ENCODE data around the gene NIBAN1.
"Not testable (repeated sequence)": the region's sequence is repeated elsewhere in the genome, so short reads cannot be mapped to it uniquely, and the experiment has no call there.

The NIBAN1 gene

DNA sequence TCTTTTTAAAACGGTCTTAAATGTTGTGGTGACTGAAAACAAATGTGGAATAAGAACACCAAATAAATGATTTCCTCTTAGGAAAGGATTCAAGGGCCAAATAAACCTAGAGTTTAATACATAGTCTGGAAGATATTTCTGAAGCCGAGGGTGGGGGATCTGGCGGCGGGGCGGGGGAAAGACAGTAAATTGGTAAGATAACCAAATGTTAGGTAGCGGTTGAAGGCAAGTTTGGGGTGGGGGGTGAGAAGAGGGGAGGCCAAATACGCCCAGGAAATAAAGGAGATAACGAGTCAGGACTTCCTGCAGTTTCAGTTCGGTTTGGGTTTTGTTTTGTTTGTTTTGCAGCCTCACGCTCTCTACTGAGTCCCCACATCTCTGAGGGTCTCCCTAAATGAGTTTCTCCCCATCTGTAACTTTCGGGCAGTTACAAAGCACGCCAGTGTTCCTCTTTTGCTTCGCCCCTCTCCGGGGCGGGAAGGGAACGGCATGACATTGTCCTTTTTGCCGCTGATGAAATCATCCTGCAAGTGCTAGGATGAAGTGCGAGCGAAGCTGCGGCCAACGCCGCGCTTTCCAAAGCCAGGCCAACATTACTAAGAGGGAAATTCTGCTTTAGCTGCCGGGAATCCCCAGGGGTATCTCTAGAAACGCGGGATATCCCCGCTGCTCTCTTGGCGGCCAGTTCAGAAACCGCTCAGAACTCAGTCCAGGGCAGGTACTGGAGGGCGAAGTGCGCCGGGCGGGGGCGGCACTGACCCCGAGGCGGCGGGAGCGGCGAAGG is 844 bp downstream of the NIBAN1 start:
- peak; percentile 6 for DNase-seq

DNA sequence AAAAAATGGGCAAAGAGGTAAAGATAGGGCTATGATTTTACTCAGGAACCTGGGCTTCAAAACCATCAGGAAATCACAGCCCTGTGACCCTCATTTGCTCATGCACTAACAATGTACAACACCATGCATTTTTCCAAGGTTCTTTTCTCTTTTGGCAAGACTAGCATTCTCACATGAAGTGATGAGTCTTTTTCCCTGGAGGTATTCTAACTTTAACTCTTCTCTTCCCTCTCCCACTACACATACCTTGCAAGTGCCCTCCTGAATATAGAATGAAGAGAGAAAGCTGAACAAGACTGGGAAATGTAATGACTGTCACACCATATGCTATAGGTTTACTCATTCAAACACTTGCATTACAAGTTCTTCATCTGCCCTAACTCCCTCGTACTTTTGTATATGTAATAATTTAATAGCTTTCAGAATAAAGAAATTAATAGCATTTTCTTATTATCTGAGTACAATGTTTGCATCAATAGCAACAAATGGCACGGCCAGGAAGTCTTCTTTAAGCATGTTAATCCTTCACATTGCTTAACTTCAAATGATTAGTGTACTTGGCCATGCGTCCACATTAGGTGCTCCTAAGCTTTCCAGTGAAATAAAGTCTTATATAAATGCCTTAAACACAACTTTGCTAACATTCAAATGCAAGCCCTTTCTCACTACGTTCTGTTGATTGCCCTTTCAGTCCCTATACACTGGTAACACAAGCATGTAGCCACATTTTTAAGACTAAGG is 1.8 kb downstream of the NIBAN1 start:
- no peak for DNase-seq

DNA sequence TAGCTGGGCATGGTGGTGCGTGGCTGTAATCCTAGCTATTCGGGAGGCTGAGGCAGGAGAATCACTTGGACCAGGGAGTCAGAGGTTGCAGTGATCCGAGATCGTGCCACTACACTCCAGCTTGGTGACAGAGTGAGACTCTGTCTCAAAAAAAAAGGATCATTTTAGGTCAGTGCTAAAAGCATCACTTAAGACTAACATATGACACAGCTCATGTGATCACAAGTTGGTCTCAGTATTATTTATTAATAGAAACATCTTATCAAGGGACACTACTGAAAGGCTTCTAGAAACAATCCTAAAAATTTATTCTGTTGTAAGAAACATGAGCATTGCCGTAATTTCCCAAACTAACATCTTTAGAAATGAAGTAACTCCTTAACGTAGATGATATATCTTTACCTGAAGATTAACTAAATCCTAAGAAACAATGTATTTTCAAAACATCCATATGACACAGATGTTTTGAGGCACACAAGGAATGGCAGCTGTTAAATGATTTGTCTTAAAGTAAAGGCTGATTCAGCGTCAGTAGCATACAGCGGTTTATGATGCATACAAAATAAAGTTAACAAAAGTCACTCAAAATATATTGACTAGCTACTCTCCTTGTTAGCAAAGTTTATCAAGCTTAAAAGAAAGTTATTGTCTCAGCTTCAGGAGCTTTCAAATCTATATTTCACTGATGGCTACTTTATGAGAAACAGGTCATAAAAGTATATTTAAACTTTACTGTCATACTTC is 2.6 kb downstream of the NIBAN1 start:
- no peak for DNase-seq

DNA sequence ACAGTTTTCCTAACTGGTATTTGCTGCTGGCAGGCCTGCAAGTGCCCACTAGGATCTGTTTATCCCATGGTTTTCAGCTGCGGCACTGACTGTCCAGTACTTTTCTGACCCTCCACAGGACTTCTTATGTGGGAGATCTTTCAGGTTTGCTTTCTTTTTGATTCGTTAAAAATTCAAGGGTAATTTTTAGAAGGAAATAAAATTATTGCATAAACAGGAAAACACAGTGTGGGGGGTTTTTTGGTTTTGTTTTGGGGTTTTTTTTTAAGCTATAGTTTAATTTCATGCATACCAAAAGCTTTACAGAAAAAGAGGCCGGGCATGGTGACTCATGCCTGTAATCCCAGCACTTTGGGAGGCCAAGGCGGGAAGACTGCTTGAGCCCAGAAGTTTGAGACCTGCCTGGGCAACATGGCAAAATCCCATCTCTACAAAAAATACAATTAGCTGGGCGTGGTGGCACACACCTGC is 3.6 kb downstream of the NIBAN1 start:
- no peak for DNase-seq

DNA sequence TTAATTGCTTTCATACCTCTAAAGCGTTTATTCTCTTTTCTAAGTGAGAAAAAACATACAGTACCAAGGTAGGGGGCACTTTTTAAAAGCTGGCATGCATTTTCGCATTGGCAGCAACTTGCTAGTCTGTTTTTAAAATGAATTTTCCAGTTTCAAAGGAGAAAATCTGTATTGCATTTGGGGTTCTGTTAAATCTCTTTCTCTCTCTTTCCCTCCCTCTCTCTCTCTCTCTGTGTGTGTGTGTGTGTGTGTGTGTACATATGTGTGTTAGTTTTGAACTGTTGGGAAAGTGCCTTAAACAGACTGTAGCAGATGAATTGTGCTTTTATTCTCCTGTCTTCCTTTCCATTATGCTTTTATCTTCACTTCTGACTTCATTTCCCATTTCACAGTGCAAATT is 7.3 kb downstream of the NIBAN1 start:
- no peak for DNase-seq

DNA sequence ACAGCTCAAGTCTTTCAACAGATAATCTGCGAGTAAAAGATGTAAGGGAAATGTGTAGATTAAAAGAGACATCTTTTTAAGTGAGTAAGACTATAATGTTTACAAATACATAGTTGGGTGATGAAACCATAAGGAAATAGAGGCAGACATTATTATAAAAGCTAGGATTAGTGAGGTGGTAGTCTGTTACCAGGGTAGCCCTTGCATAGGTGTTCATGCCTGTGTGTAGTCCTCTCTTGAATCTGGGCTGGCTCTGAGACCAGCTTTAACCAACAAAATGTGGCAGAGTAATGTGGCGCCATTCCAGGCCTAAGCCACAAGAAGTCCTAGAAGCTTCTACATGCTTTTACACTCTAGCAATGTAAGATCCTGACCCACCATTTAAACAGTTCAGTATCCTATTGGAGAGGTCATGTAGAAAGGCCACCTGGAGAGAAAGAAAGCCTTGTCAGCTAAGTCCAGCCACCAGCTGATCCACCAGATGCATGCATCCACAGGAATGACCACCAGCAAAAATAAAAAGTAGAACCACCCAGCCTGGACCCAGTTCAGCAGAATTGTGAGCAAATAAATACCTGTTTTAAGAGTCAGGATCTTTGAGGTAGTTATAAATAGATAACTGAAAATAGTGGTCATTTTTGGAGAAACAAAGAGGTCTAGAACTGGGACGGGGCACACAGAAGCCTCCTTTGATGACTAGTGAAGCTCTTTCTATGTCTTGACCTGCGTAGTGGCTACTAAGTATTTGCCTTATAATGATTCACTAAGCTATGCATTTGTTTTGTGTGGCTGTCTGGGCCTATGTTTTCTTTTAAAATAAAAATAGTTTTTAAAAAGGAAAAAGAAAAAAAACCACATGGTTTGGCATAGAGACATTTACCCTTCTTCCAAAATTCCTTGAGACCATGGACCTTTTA is 8.1 kb downstream of the NIBAN1 start:
- DNase-seq, result no peak

DNA sequence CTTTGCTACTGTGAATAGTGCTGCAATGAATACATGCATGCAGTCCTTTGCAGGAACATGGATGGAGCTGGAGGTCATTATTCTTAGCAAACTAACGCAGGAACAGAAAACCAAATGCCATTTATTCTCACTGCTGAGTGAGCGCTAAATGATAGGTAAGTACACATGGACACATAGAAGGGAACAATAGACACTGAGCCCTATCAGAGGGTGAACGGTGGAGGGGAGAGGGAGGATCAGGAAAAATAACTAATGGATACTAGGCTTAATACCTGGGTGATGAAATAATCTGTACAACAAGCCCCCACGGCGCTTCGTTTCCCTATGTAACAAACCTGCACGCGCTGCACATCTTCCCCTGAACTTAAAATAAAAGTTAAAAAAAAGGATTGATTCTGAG is 8.9 kb downstream of the NIBAN1 start:
- no peak for DNase-seq

DNA sequence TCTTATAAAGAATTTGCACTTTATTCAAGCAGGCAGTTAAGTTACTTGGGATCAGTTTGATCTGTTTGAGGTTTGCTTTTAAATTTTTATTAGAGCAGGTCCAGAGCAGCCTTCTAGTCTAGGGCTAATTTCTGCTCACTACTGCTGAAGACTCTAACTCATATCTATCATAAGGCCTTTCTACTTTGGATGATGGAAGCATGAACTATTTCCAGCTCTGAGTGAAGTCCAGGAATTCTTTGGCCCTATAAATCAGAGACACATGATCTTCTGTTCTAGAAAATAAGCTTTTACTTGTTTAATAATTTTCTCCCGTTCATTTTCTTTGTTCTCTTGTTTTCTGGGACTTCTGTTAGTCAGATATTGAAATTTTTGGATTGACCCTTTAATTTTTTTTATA is 14.7 kb downstream of the NIBAN1 start:
- DNase-seq, result no peak

DNA sequence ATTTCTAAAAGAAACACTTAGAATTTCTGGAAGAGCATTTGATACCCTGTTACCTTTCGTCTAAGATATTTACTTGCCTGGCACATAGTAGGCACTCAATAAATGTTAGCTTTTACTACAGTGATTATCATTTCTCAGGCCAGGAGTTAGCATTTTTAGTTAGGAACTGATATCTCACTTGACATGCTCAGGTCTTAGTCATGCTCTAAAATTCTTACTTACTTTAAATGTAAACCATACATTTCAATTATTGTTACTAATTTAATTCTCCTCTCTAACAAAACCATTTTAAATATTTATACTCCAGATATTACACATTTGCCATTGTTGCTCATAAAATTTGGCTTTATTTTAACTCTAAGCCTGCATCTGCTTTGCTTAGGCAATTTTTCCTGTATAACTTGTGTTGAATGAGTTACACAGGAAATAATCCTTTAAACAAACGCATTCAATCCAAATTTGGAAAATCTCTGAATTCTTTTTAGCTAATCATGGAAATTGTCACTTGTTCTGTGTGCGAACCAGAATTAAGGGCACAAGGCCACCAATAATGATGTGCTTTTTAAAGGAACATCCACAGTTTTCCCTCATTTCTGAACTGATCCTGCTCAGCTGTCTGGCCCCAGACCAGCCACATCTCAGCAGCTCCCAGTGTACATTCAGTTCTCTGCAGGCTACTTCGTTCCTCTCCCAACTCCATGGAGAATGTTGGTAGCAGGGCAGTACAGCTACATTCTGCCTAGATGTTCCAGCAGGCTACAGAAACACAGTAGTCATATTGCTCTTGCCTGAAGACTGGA is 15.6 kb downstream of the NIBAN1 start:
- no peak for DNase-seq

DNA sequence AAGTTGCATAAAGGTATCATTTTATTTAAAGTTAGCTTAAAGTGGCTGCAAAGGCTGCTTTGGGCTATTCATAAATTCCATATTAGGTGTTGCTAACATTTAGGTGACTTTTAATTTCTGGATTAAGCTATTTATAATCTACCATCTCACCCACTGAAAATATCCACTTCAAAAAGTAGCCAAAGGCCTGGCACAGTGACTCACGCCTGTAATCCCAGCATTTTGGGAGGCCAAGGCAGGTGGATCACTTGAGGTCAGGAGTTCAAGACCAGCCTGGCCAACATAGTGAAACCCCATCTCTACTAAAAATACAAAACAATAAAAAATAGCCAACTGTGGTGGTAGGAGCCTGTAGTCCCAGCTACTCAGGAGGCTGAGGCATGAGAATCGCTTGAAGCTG is 16.4 kb downstream of the NIBAN1 start:
- DNase-seq, result not testable (repeated sequence)

DNA sequence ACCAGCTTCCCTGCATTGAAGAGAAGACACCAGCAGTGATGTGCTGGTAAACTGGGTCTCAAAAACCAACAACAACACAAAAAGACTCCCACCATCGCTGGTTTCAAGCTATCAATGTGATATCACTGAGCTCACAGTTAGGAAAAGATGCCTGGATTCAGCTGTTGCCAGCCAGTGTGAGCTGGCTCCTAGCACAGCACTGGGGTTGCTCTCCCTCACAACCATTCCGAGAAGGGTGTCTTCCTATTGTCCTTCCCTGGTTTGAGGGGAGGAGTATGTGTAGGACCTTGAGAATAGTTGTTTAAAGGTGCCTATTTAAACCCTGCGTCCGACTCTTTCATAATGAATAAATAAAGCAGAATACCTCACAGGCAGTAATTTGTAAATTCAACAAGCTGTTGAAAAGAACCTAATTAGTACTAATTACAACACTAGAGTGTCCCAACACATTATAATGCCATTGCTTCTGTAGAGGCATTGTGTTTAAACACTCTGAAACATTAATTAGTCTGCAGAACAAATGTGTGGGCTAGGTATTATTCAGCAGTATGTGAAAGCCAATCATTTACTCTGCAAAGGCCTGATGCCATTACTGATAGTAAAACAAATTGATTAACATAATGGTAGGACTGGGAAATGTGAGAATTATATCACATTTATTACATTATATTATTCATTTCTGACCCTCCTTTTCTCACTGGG is 17.2 kb downstream of the NIBAN1 start:
- no peak for DNase-seq

GRCh38 chr1:184954232-184954995 is 19.9 kb downstream of the NIBAN1 start:
- DNase-seq, result no peak

- DNase-seq, result no peak
Observed at GRCh38 chr1:184953600-184954219, 20.6 kb downstream of the NIBAN1 start.

DNA sequence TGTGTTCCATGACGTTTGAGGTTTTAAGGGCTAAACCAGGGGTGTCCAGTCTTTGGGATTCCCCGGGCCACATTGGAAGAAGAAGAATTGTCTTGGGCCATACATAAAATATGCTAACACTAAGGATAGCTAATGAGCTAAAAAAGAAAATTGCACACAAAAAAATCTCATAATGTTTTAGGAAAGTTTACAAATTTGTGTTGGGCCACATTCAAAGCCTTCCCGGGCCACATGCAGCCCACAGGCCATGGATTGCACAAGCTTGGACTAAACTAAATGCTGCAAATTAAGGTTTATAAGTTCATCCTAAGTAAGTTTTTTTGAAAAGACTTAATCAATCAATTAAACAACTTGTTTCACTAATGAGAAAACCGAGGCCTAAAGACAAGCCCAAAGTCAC is 21.9 kb downstream of the NIBAN1 start:
- DNase-seq, result no peak

GRCh38 chr1:184951788-184952187 is 22.5 kb downstream of the NIBAN1 start:
- DNase-seq, result no peak

GRCh38 chr1:184950906-184951305 is 23.4 kb downstream of the NIBAN1 start:
- no peak for DNase-seq

- DNase-seq, result no peak
Observed at GRCh38 chr1:184950227-184950626, 24.1 kb downstream of the NIBAN1 start.

- DNase-seq, result no peak
Observed at GRCh38 chr1:184947497-184948256, 26.6 kb downstream of the NIBAN1 start.

Data from activated T-cell treated with anti-CD3 and anti-CD28 coated beads for 4 hours (primary cell).